ENCODE results near the gene CNTRL.

Gene CNTRL

DNA sequence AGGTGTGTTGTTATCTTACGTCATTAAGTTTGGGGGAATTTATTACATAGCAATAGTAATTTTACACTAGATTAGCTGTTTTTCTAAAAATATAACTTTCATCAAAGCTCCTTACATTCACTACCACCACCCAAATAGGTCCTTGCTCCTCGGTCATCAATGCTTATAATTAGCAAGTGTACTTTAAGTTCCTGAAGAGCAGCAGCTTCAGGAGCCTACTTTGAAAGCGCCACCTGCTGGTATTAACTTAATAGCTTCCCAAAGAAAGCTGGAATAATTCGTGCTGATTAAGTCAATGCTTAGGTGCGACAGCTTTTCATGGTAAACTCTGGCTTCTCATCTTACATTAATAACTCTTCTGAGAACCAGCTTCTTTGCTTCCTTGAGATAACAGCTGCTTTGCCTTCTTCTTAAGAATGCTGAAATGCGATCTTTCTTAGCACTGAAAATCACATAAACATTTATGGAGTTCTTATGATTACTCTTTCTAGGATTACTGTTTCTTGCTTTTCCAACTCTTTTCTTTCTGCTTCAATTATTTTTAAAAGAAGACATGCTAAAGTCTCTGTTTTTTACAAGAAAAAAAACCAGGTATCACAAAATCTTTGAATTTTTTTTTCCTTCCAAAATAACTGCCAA, 14.6 kb upstream of the CNTRL start:
- TF ChIP-seq EGR1 (IDR thresholded peaks at IDR 0.05) (no peak), RAD21 (IDR thresholded peaks at IDR 0.05; ENCODE audit: low read depth) (peak; percentile 64)

DNA sequence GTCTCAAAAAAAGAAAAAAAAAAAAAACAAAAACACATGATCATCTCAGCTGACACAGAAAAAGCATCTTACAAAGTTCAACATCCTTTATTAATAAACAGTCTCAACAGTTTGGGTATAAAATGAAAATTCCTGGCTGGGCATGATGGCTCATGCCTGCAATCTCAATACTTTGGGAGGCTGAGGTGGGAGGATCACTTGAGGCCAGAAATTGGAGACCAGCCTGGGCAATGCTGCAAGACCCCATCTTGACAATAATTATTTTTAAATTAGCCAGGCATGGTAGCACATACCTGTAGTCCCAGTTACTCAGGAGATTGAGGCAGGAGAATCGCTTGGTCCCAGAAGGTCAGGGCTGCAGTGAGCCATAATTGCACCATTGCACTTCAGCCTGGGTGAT, 7.9 kb upstream of the CNTRL start:
- TF ChIP-seq EP300 (IDR thresholded peaks at IDR 0.05; ENCODE audit: borderline replicate concordance) = no peak
- TF ChIP-seq TAF1 (IDR thresholded peaks at IDR 0.05; ENCODE audit: low read depth) = no peak
- TF ChIP-seq FOXM1 (IDR thresholded peaks at IDR 0.05; ENCODE audit: borderline replicate concordance, low read depth) = no peak
- no peak for TF ChIP-seq TCF12 (IDR thresholded peaks at IDR 0.05; ENCODE audit: low read depth)
- TF ChIP-seq, protein P1, sequence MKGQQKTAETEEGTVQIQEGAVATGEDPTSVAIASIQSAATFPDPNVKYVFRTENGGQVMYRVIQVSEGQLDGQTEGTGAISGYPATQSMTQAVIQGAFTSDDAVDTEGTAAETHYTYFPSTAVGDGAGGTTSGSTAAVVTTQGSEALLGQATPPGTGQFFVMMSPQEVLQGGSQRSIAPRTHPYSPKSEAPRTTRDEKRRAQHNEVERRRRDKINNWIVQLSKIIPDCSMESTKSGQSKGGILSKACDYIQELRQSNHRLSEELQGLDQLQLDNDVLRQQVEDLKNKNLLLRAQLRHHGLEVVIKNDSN (IDR thresholded peaks at IDR 0.05) = no peak
- no peak for TF ChIP-seq CEBPB (IDR thresholded peaks at IDR 0.05)
- no peak for TF ChIP-seq EGR1 (IDR thresholded peaks at IDR 0.05)
- TF ChIP-seq NFIC (IDR thresholded peaks at IDR 0.05) = no peak
- TF ChIP-seq ZBTB7A (IDR thresholded peaks at IDR 0.05; ENCODE audit: low read depth) = no peak
- TF ChIP-seq, protein P2, sequence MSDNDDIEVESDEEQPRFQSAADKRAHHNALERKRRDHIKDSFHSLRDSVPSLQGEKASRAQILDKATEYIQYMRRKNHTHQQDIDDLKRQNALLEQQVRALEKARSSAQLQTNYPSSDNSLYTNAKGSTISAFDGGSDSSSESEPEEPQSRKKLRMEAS (IDR thresholded peaks at IDR 0.05) = no peak
- TF ChIP-seq, protein P3, sequence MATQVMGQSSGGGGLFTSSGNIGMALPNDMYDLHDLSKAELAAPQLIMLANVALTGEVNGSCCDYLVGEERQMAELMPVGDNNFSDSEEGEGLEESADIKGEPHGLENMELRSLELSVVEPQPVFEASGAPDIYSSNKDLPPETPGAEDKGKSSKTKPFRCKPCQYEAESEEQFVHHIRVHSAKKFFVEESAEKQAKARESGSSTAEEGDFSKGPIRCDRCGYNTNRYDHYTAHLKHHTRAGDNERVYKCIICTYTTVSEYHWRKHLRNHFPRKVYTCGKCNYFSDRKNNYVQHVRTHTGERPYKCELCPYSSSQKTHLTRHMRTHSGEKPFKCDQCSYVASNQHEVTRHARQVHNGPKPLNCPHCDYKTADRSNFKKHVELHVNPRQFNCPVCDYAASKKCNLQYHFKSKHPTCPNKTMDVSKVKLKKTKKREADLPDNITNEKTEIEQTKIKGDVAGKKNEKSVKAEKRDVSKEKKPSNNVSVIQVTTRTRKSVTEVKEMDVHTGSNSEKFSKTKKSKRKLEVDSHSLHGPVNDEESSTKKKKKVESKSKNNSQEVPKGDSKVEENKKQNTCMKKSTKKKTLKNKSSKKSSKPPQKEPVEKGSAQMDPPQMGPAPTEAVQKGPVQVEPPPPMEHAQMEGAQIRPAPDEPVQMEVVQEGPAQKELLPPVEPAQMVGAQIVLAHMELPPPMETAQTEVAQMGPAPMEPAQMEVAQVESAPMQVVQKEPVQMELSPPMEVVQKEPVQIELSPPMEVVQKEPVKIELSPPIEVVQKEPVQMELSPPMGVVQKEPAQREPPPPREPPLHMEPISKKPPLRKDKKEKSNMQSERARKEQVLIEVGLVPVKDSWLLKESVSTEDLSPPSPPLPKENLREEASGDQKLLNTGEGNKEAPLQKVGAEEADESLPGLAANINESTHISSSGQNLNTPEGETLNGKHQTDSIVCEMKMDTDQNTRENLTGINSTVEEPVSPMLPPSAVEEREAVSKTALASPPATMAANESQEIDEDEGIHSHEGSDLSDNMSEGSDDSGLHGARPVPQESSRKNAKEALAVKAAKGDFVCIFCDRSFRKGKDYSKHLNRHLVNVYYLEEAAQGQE (IDR thresholded peaks at IDR 0.05; ENCODE audit: low read depth) = no peak
- TF ChIP-seq CREB1 (IDR thresholded peaks at IDR 0.05; ENCODE audit: low read depth) = no peak
- no peak for TF ChIP-seq YY1 (IDR thresholded peaks at IDR 0.05; ENCODE audit: low read depth)
- TF ChIP-seq TEAD4 (IDR thresholded peaks at IDR 0.05) = no peak
- no peak for TF ChIP-seq RAD21 (IDR thresholded peaks at IDR 0.05; ENCODE audit: low read depth)

DNA sequence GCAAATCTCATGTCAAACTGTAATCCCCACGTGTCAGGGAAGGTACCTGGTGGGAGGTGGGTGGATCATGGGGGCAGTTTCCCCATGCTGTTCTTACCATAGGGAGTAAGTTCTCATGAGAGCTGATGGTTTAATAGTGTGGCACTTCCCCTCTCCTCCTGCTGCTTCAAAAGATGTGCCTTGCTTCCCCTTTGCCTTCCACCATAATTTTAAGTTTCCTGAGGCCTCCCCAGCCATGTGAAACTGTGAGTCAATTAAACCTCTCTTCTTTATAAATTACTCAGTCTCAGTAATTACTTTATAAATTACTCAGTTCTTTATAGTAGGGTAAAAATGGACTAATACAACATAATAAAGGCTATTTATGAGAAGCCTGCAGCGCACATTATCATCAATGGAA, 7.1 kb upstream of the CNTRL start:
- TF ChIP-seq TAF1 (IDR thresholded peaks at IDR 0.05; ENCODE audit: low read depth) (no peak), TCF12 (IDR thresholded peaks at IDR 0.05; ENCODE audit: low read depth) (no peak), EGR1 (IDR thresholded peaks at IDR 0.05) (no peak), RAD21 (IDR thresholded peaks at IDR 0.05; ENCODE audit: low read depth) (no peak), ZBTB7A (IDR thresholded peaks at IDR 0.05; ENCODE audit: low read depth) (no peak), CEBPB (IDR thresholded peaks at IDR 0.05) (no peak)

DNA sequence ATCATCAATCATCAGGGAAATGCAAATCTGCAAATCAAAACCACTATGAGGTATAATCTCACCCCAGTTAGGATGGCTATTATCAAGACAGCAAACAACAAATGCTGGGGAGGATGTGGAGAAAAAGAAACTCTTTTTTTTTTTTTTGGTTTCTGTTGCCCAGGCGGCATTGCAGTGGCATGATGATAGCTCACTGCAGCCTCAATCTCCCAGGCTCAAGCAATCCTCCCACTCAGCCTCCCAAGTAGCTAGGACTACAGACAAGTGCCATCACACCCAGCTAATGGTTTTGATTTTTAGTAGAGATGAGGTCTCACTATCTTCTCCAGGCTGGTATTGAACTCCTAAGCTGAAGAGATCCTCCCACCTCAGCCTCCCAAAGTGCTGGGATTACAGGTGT, 5.4 kb upstream of the CNTRL start:
- TF ChIP-seq, protein P2 (IDR thresholded peaks at IDR 0.05) = no peak
- TF ChIP-seq TEAD4 (IDR thresholded peaks at IDR 0.05) = no peak
- no peak for TF ChIP-seq CEBPB (IDR thresholded peaks at IDR 0.05)
- TF ChIP-seq TCF12 (IDR thresholded peaks at IDR 0.05; ENCODE audit: low read depth) = no peak
- TF ChIP-seq RAD21 (IDR thresholded peaks at IDR 0.05; ENCODE audit: low read depth) = no peak
- TF ChIP-seq EGR1 (IDR thresholded peaks at IDR 0.05) = no peak
- TF ChIP-seq TAF1 (IDR thresholded peaks at IDR 0.05; ENCODE audit: low read depth) = no peak
- TF ChIP-seq ZBTB7A (IDR thresholded peaks at IDR 0.05; ENCODE audit: low read depth) = no peak
- no peak for TF ChIP-seq YY1 (IDR thresholded peaks at IDR 0.05; ENCODE audit: low read depth)
- no peak for TF ChIP-seq EP300 (IDR thresholded peaks at IDR 0.05; ENCODE audit: borderline replicate concordance)
- no peak for TF ChIP-seq FOXM1 (IDR thresholded peaks at IDR 0.05; ENCODE audit: borderline replicate concordance, low read depth)
- TF ChIP-seq CREB1 (IDR thresholded peaks at IDR 0.05; ENCODE audit: low read depth) = no peak
- TF ChIP-seq, protein P3 (IDR thresholded peaks at IDR 0.05; ENCODE audit: low read depth) = no peak
- TF ChIP-seq, protein P1 (IDR thresholded peaks at IDR 0.05) = no peak
- no peak for TF ChIP-seq NFIC (IDR thresholded peaks at IDR 0.05)

DNA sequence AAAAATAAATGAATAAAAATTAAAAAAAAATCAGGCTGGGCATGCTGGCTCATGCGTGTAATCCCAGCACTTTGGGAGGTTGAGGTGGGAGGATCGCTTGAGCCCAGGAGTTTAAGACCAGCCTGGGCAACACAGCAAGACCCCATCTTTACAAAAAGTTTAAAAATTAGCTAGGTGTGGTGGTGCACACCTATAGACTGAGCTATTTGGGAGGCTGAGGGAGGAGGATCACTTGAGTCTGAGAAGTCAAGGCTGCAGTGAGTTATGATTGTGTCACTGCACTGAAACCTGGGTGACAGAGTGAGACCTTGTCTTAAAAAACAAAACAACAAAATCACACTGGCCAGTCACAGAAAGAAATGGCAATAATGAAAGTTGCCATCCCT, 3.4 kb upstream of the CNTRL start:
- TF ChIP-seq ZBTB7A (IDR thresholded peaks at IDR 0.05; ENCODE audit: low read depth) (no peak), EGR1 (IDR thresholded peaks at IDR 0.05) (no peak), NFIC (IDR thresholded peaks at IDR 0.05) (no peak), TCF12 (IDR thresholded peaks at IDR 0.05; ENCODE audit: low read depth) (no peak), RAD21 (IDR thresholded peaks at IDR 0.05; ENCODE audit: low read depth) (no peak), CREB1 (IDR thresholded peaks at IDR 0.05; ENCODE audit: low read depth) (no peak), YY1 (IDR thresholded peaks at IDR 0.05; ENCODE audit: low read depth) (no peak), CEBPB (IDR thresholded peaks at IDR 0.05) (no peak), TEAD4 (IDR thresholded peaks at IDR 0.05) (no peak), FOXM1 (IDR thresholded peaks at IDR 0.05; ENCODE audit: borderline replicate concordance, low read depth) (no peak), EP300 (IDR thresholded peaks at IDR 0.05; ENCODE audit: borderline replicate concordance) (no peak), TAF1 (IDR thresholded peaks at IDR 0.05; ENCODE audit: low read depth) (no peak)
- TF ChIP-seq, protein P1 (IDR thresholded peaks at IDR 0.05) = no peak
- TF ChIP-seq, protein P2 (IDR thresholded peaks at IDR 0.05) = no peak
- TF ChIP-seq, protein P3 (IDR thresholded peaks at IDR 0.05; ENCODE audit: low read depth) = no peak

Measured in Ishikawa (cell line).